ENCODE measurements around the gene COG5. TPM values are rescaled to one million over a fixed set of nuclear protein-coding genes. Genes with fewer than 3 reads are reported as not detected.

The COG5 gene
- polyA plus RNA-seq, 3 donors: 12.7 to 29.0 (median 28.1) TPM

GRCh38 chr7:107345898-107346297 lies 217.8 kb downstream of the COG5 start:
- Mint-ChIP-seq H3K9me3 (peaks cover 0 to 8% (median 3%) of the 10 kb centered on the region in 7 donors), H3K27me3 (ENCODE audit: low read depth in 3 of 3) (peaks cover 0 to 3% (median 0%) of the 10 kb centered on the region in 3 donors), H3K4me1 (no peaks in the 10 kb centered on the region), H3K4me3 (no peak overlapping the region), H3K36me3 (peaks cover 5 to 8% of the 10 kb centered on the region in 2 donors), H3K27ac (no peak overlapping the region)
- H4K20me1 ChIP-seq (ENCODE audit: insufficient read depth, low read length): no peaks in the 10 kb centered on the region
- no peak for DNase-seq
- H3K4me3 ChIP-seq (replicated peaks in 1 of 3; ENCODE audit: low read depth in 2 of 3, low read length in 3 of 3): no peak overlapping the region
- intact Hi-C loops (cut with micrococcal nuclease): no loop called here
- H3K9me3 ChIP-seq (replicated peaks in 1 of 2; ENCODE audit: control insufficient read depth in 1 of 2, insufficient read depth in 1 of 2, low read length in 2 of 2): no peaks in the 10 kb centered on the region
- no peak for TF ChIP-seq CTCF (IDR thresholded peaks at IDR 0.05)
- WGBS (ENCODE audit: insufficient coverage): no CpG with 5 or more reads among the region's 1 CpG
- H3K79me2 ChIP-seq (ENCODE audit: insufficient read depth, low read length): no peaks in the 10 kb centered on the region
- H3K9ac ChIP-seq (ENCODE audit: insufficient read depth, low read length, poor library complexity, severe bottlenecking): no peak overlapping the region
- no peaks in the 10 kb centered on the region for H3K27me3 ChIP-seq (ENCODE audit: control insufficient read depth in 2 of 2, insufficient read depth in 2 of 2, low read length in 2 of 2)
- no peak overlapping the region for H3K27ac ChIP-seq (ENCODE audit: low read depth in 1 of 2, low read length in 2 of 2)
- no peak overlapping the region for H3K4me2 ChIP-seq (replicated peaks; ENCODE audit: extremely low read depth, low read length, poor library complexity, severe bottlenecking)
- no peak overlapping the region for H2AFZ ChIP-seq (ENCODE audit: insufficient read depth, low read depth, low read length, poor library complexity, severe bottlenecking)
- H3K4me1 ChIP-seq (ENCODE audit: control insufficient read depth in 1 of 2, insufficient read depth in 2 of 2, low read length in 2 of 2): no peaks in the 10 kb centered on the region
- H3K36me3 ChIP-seq (replicated peaks in 1 of 2; ENCODE audit: control insufficient read depth in 1 of 2, insufficient read depth in 2 of 2, low read length in 2 of 2): no peaks in the 10 kb centered on the region

- no peak for DNase-seq
- H3K36me3 ChIP-seq (replicated peaks in 1 of 2; ENCODE audit: control insufficient read depth in 1 of 2, insufficient read depth in 2 of 2, low read length in 2 of 2): no peaks in the 10 kb centered on the region
Measured at GRCh38 chr7:107344799-107345198, 218.9 kb downstream of the COG5 start.

More at GRCh38 chr7:107344799-107345198, 218.9 kb downstream of the COG5 start:
- Histone ChIP-seq H3K27me3 (ENCODE audit: control insufficient read depth in 2 of 2, insufficient read depth in 2 of 2, low read length in 2 of 2) (no peaks in the 10 kb centered on the region), H3K9me3 (replicated peaks in 1 of 2; ENCODE audit: control insufficient read depth in 1 of 2, insufficient read depth in 1 of 2, low read length in 2 of 2) (no peaks in the 10 kb centered on the region), H3K9ac (ENCODE audit: insufficient read depth, low read length, poor library complexity, severe bottlenecking) (no peak overlapping the region), H2AFZ (ENCODE audit: insufficient read depth, low read depth, low read length, poor library complexity, severe bottlenecking) (no peak overlapping the region), H3K79me2 (ENCODE audit: insufficient read depth, low read length) (no peaks in the 10 kb centered on the region), H3K4me1 (ENCODE audit: control insufficient read depth in 1 of 2, insufficient read depth in 2 of 2, low read length in 2 of 2) (no peaks in the 10 kb centered on the region), H3K4me2 (replicated peaks; ENCODE audit: extremely low read depth, low read length, poor library complexity, severe bottlenecking) (no peak overlapping the region), H3K4me3 (replicated peaks in 1 of 3; ENCODE audit: low read depth in 2 of 3, low read length in 3 of 3) (no peak overlapping the region), H3K27ac (ENCODE audit: low read depth in 1 of 2, low read length in 2 of 2) (no peak overlapping the region), H4K20me1 (ENCODE audit: insufficient read depth, low read length) (no peaks in the 10 kb centered on the region)
- no peak for TF ChIP-seq CTCF (IDR thresholded peaks at IDR 0.05)
- 93% methylated on average over 3 of the region's 5 CpGs for WGBS (ENCODE audit: insufficient coverage)
- Mint-ChIP-seq H3K27ac (peak overlapping the region in 1 of 7 donors; percentile 63), H3K36me3 (peaks cover 5 to 6% of the 10 kb centered on the region in 2 donors), H3K4me3 (no peak overlapping the region), H3K4me1 (no peaks in the 10 kb centered on the region), H3K27me3 (ENCODE audit: low read depth in 3 of 3) (peaks cover 0 to 1% (median 0%) of the 10 kb centered on the region in 3 donors), H3K9me3 (peaks cover 0 to 8% (median 3%) of the 10 kb centered on the region in 7 donors)
- intact Hi-C loops (cut with micrococcal nuclease): no loop called here
